Endothelial cell (in vitro differentiated cells): Measurements from ENCODE around the gene MIS18A. TPM values are rescaled to one million over a fixed set of nuclear protein-coding genes. Genes with fewer than 3 reads are reported as not detected.

Source experiments
- DNase-seq: peaks from one replicate; pipeline ENCODE4 v3.0.0; 2021; ENCODE audit warnings: low spot score
- H3K27ac Mint-ChIP-seq: one replicate; pipeline ENCODE4 v1.8.0; 2021; ENCODE audit warnings: mixed read lengths, inconsistent platforms; ENCODE audit not compliant: unreplicated experiment
- H3K27me3 Mint-ChIP-seq: one replicate; pipeline ENCODE4 v1.8.0; 2021; ENCODE audit warnings: mild to moderate bottlenecking, moderate library complexity, mixed read lengths, inconsistent platforms; ENCODE audit not compliant: unreplicated experiment
- H3K36me3 Mint-ChIP-seq: one replicate; pipeline ENCODE4 v1.8.0; 2021; ENCODE audit warnings: mild to moderate bottlenecking, low read depth, mixed read lengths, inconsistent platforms; ENCODE audit not compliant: unreplicated experiment
- H3K4me1 Mint-ChIP-seq: one replicate; pipeline ENCODE4 v1.8.0; 2021; ENCODE audit warnings: mild to moderate bottlenecking, mixed read lengths, inconsistent platforms; ENCODE audit not compliant: unreplicated experiment
- H3K4me3 Mint-ChIP-seq: one replicate; pipeline ENCODE4 v1.8.0; 2021; ENCODE audit warnings: mild to moderate bottlenecking, mixed read lengths, inconsistent platforms; ENCODE audit not compliant: unreplicated experiment
- H3K9me3 Mint-ChIP-seq: one replicate; pipeline ENCODE4 v1.8.0; 2021; ENCODE audit warnings: mixed read lengths, inconsistent platforms; ENCODE audit not compliant: unreplicated experiment
- total RNA-seq: library from RNA; stranded (reverse); fragmentation: NEBNext Ultra II Directional; extraction: Animal tissue kit (Norgen Biotek cat#: 25700); gene quantifications from one replicate; pipeline ENCODE4 v1.2.1, GENCODE V29; 2021; ENCODE audit not compliant: unreplicated experiment
- TF ChIP-seq, protein P1 (sequence below): fragments of 200-600 bp; sonication (generic); IDR thresholded peaks from one replicate; pipeline ENCODE4 v1.5.0; 2021; ENCODE audit warnings: antibody characterized with exemption; ENCODE audit not compliant: unreplicated experiment

MIS18A gene
- total RNA-seq, 1 donor from 2014 or later, result 17.2 TPM

GRCh38 chr21:32306021-32306780 lies 27.4 kb upstream of the MIS18A start:
- DNase-seq, result peak; percentile 89
- H3K4me3 Mint-ChIP-seq, result no peak overlapping the region

GRCh38 chr21:32304998-32305397 lies 26.1 kb upstream of the MIS18A start:
- Mint-ChIP-seq H3K9me3 (no peaks in the 10 kb centered on the region), H3K27me3 (no peaks in the 10 kb centered on the region), H3K27ac (peak overlapping the region; percentile 94), H3K4me1 (peaks cover 17% of the 10 kb centered on the region), H3K4me3 (no peak overlapping the region), H3K36me3 (no peaks in the 10 kb centered on the region)
- DNase-seq, result no peak
- TF ChIP-seq, protein P1, sequence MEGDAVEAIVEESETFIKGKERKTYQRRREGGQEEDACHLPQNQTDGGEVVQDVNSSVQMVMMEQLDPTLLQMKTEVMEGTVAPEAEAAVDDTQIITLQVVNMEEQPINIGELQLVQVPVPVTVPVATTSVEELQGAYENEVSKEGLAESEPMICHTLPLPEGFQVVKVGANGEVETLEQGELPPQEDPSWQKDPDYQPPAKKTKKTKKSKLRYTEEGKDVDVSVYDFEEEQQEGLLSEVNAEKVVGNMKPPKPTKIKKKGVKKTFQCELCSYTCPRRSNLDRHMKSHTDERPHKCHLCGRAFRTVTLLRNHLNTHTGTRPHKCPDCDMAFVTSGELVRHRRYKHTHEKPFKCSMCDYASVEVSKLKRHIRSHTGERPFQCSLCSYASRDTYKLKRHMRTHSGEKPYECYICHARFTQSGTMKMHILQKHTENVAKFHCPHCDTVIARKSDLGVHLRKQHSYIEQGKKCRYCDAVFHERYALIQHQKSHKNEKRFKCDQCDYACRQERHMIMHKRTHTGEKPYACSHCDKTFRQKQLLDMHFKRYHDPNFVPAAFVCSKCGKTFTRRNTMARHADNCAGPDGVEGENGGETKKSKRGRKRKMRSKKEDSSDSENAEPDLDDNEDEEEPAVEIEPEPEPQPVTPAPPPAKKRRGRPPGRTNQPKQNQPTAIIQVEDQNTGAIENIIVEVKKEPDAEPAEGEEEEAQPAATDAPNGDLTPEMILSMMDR, result no peak

More at GRCh38 chr21:32306021-32306780, 27.4 kb upstream of the MIS18A start:
- TF ChIP-seq, protein P1, result peak; percentile 57
- H3K36me3 Mint-ChIP-seq, result peaks cover 4% of the 10 kb centered on the region
- no peaks in the 10 kb centered on the region for H3K9me3 Mint-ChIP-seq
- H3K27me3 Mint-ChIP-seq, result no peaks in the 10 kb centered on the region
- peaks cover 20% of the 10 kb centered on the region for H3K4me1 Mint-ChIP-seq
- H3K27ac Mint-ChIP-seq, result peak overlapping the region; percentile 94

DNA sequence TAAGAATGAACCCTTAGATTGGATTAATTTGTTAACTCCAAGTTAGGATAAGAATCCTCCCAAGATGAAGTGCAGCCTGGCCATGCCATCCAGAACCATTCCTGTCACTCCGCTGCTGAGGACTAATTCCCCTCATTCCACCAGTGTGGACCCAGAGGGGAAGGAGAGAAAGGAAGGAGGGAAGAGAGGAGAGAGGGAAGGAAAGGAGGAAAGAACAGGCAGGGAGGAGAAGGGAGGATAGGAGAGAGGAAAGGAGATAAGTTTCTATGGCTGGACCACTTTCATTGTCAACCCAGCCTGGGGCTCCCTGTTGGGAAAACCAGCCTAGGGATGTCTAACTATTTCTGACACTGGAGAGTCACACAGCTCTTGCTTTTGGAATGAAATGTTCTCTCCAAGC lies 24.5 kb upstream of the MIS18A start:
- H3K27ac Mint-ChIP-seq, result no peak overlapping the region
- TF ChIP-seq, protein P1, result no peak
- H3K27me3 Mint-ChIP-seq, result no peaks in the 10 kb centered on the region
- DNase-seq, result no peak
- no peaks in the 10 kb centered on the region for H3K9me3 Mint-ChIP-seq
- no peak overlapping the region for H3K4me3 Mint-ChIP-seq
- peaks cover 17% of the 10 kb centered on the region for H3K4me1 Mint-ChIP-seq
- H3K36me3 Mint-ChIP-seq, result no peaks in the 10 kb centered on the region

- Mint-ChIP-seq H3K27me3 (no peaks in the 10 kb centered on the region), H3K4me1 (peaks cover 17% of the 10 kb centered on the region), H3K9me3 (no peaks in the 10 kb centered on the region), H3K36me3 (no peaks in the 10 kb centered on the region), H3K4me3 (no peak overlapping the region), H3K27ac (no peak overlapping the region)
- no peak for DNase-seq
- TF ChIP-seq, protein P1, result no peak
These were observed 23.7 kb upstream of the MIS18A start for GRCh38 chr21:32302560-32302959.

DNA sequence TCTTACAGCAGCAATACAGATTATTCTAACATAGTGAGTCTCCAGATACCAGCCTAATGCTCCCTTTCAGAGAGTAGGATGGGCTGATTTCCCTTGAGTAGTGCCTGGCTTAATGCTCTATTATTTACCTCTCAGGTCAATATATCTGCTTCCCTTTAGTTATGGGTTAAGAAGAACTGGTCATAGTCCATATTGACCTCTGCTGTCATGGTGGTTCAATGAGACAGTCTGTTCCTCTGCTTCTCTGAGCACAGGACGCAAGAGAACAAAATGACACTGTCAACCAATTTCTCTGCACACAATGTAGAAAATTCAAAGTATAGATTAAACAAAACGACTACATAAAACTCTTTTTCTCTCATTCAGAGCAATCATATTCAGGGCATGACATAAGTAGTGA lies 22.7 kb upstream of the MIS18A start:
- peaks cover 16% of the 10 kb centered on the region for H3K4me1 Mint-ChIP-seq
- no peak overlapping the region for H3K4me3 Mint-ChIP-seq
- no peak overlapping the region for H3K27ac Mint-ChIP-seq
- H3K9me3 Mint-ChIP-seq, result no peaks in the 10 kb centered on the region
- no peaks in the 10 kb centered on the region for H3K27me3 Mint-ChIP-seq
- no peak for DNase-seq
- TF ChIP-seq, protein P1, result no peak
- no peaks in the 10 kb centered on the region for H3K36me3 Mint-ChIP-seq
